HG03045 (cell line): ENCODE results near the gene ABHD17B.
"Not testable (repeated sequence)": the region's sequence is repeated elsewhere in the genome, so short reads cannot be mapped to it uniquely, and the experiment has no call there.

Source experiments
- ATAC-seq: cut with Tn5 transposase; IDR thresholded peaks from one replicate; pipeline ENCODE4 v1.9.1; 2021; ENCODE audit warnings: mild to moderate bottlenecking, moderate library complexity; ENCODE audit not compliant: unreplicated experiment

ABHD17B gene

GRCh38 chr9:71911061-71911907 is at the start of gene ABHD17B, which contains the start of gene C9orf85:
Gene ABHD17B (minus strand): TSS chr9:71911193. CDS start chr9:71875080, 36,113 bp downstream.
Gene C9orf85 (plus strand): TSS chr9:71911639. CDS start chr9:71911735, 96 bp downstream.
- peak; percentile 97 for ATAC-seq

GRCh38 chr9:71955300-71955915 is 44.4 kb upstream of the ABHD17B start:
- no peak for ATAC-seq

GRCh38 chr9:71954652-71955051 is 43.7 kb upstream of the ABHD17B start:
- ATAC-seq, result not testable (repeated sequence)

GRCh38 chr9:71944754-71945375 is 33.9 kb upstream of the ABHD17B start:
- no peak for ATAC-seq

GRCh38 chr9:71941998-71942567 is 31.1 kb upstream of the ABHD17B start:
- no peak for ATAC-seq

GRCh38 chr9:71941060-71941568 is 30.1 kb upstream of the ABHD17B start:
- ATAC-seq, result no peak

GRCh38 chr9:71937898-71938297 is 26.9 kb upstream of the ABHD17B start:
- no peak for ATAC-seq

GRCh38 chr9:71937070-71937625 is 26.2 kb upstream of the ABHD17B start:
- ATAC-seq, result no peak

- ATAC-seq, result no peak
Observed at GRCh38 chr9:71936066-71936465, 25.1 kb upstream of the ABHD17B start.

- no peak for ATAC-seq
Observed at GRCh38 chr9:71931166-71931565, 20.2 kb upstream of the ABHD17B start.

- no peak for ATAC-seq
Observed at GRCh38 chr9:71929791-71930440, 18.9 kb upstream of the ABHD17B start.

GRCh38 chr9:71929223-71929622 is 18.2 kb upstream of the ABHD17B start:
- no peak for ATAC-seq

- no peak for ATAC-seq
Observed at GRCh38 chr9:71928806-71929205, 17.8 kb upstream of the ABHD17B start.

GRCh38 chr9:71928376-71928775 is 17.4 kb upstream of the ABHD17B start:
- no peak for ATAC-seq

GRCh38 chr9:71925834-71926233 is 14.8 kb upstream of the ABHD17B start:
- ATAC-seq, result no peak

- no peak for ATAC-seq
Observed at GRCh38 chr9:71924576-71924975, 13.6 kb upstream of the ABHD17B start.

GRCh38 chr9:71921190-71921814 is 10.3 kb upstream of the ABHD17B start:
- no peak for ATAC-seq

GRCh38 chr9:71920456-71921189 is 9.6 kb upstream of the ABHD17B start:
- ATAC-seq, result no peak

GRCh38 chr9:71918419-71918818 is 7.4 kb upstream of the ABHD17B start:
- ATAC-seq, result no peak
